Lower leg skin (tissue), 4 donors: ENCODE measurements around the gene DTX3L. TPM values are rescaled to one million over a fixed set of nuclear protein-coding genes. Genes with fewer than 3 reads are reported as not detected.

Experiments
- DNase-seq, 2 donors: peaks; one replicate each; pipeline ENCODE4 v3.0.0-alpha.2; 2019; ENCODE audit warnings: low spot score in 2 of 2
- H3K4me3 ChIP-seq: fragments of 200-600 bp; sonication (generic); 2 replicates; pipeline ENCODE4 v1.5.1; 2017; ENCODE audit warnings: mild to moderate bottlenecking, low read depth; ENCODE audit not compliant: poor library complexity, severe bottlenecking
- CTCF ChIP-seq, 3 donors: fragments of 450-650 bp; IDR thresholded peaks; one replicate each; pipeline ENCODE4 v1.5.1; 2016; ENCODE audit warnings: antibody characterized with exemption in 3 of 3, mild to moderate bottlenecking in 3 of 3, moderate library complexity in 2 of 3
- POLR2A ChIP-seq, 2 donors: fragments of 450-650 bp; IDR thresholded peaks; one replicate each; pipeline ENCODE4 v1.6.1; 2016 to 2017; ENCODE audit warnings: antibody characterized with exemption in 2 of 2, mild to moderate bottlenecking in 1 of 2, moderate library complexity in 1 of 2
- WGBS, 2 donors: methylation state at CpG; one replicate each; pipeline ENCODE4 v1.1.5; 2018; 5-methylcytosine and 5-hydroxymethylcytosine counted together
- intact Hi-C: fragments of 100-400 bp; cut with DNase I; formaldehyde crosslinking; loops from one replicate; pipeline ENCODE4 v1.15.0; 2023; ENCODE audit warnings: low total_unique reads
- total RNA-seq, 4 donors: library from RNA; depleted of rRNA; stranded (reverse); fragments of >200 nt; gene quantifications; one replicate each; pipeline ENCODE4 v1.1.0, GENCODE V29; 2016

Gene DTX3L
- total RNA-seq, 4 donors from 2014 or later, result 7.8 to 14.2 (median 9.4) TPM

- no peak overlapping the region for H3K4me3 ChIP-seq
- 67 to 72% methylated on average over 3 of the region's 3 CpGs for WGBS, 2 donors
- DNase-seq, result no peak
- intact Hi-C loops, result no loop called here
- no peak for TF ChIP-seq CTCF (IDR thresholded peaks at IDR 0.05)
- no peak for TF ChIP-seq POLR2A (IDR thresholded peaks at IDR 0.05)
Observed at GRCh38 chr3:122536632-122537001, 27.5 kb upstream of the DTX3L start.

DNA sequence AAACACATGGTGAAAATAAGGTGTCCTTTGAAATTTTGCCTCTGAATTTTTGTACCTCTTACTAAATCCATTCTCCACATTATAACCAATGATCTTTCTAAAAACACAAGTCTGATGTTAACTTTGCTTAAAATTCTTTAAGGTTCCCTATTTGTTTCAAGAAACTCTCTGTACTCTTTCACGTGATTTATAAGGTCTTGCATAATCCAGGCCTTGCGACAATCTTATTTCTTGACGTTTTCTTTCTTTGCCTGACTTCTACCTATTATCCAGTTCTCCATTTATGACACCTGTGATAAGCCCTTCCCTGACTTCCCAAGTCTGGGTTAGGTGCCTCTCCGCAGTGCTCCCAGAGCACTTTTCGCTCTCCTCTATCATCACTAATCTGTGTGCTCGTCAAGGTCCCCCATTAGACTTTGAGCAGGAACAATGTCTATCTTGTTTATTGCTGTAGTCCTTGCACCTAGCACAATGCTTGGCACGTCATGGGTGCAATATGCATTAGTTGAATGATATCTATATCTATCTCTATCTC, 25.1 kb upstream of the DTX3L start:
- H3K4me3 ChIP-seq, result no peak overlapping the region
- DNase-seq, result no peak
- TF ChIP-seq POLR2A (IDR thresholded peaks at IDR 0.05) (no peak), CTCF (IDR thresholded peaks at IDR 0.05) (no peak)
- WGBS, 2 donors, result 88 to 89% methylated on average over 7 of the region's 7 CpGs
- intact Hi-C loops, result no loop called here

DNA sequence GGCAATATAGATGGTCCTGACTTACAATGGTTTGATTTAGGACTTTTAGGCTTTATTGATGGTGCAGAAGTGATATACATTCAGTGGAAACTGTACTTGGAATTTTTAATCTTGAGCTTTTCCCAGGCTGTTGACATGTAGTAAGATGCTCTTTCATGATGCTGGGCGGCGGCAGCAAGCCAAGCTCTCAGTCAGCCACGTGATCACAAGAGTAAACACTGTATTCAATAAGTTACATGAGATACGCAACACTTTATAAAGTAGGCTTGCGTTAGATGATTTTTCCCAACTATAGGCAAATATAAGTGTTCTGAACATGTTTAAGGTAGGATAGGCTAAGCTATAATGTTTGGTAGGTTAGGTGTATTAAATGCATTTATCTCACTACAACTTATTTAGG, 18.0 kb upstream of the DTX3L start:
- WGBS, 2 donors, result 93 to 96% methylated on average over 5 of the region's 5 CpGs
- intact Hi-C loops, result no loop called here
- TF ChIP-seq CTCF (IDR thresholded peaks at IDR 0.05) (no peak), POLR2A (IDR thresholded peaks at IDR 0.05) (no peak)
- no peak for DNase-seq
- no peak overlapping the region for H3K4me3 ChIP-seq

DNA sequence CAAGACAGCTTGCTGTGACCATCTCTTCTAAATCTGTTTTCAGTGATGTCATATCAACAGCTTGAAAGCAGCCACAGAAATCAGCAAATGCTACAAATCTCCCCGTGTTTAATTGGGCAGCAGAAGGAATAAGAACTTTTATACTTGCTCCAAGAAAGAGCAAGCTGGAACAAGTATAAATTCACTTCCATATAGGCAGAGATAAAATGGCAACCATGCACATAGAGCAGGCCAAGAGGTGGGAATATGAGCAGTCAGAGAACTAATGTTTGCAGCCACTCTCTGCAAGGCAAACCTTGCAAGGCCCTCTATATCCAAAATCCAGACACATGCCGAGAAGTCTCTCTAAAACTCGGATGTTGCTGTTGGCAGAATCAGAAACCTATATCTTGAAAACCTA, 16.1 kb upstream of the DTX3L start:
- 65% methylated on average over 3 of the region's 3 CpGs for WGBS, 2 donors
- intact Hi-C loops, result no loop called here
- H3K4me3 ChIP-seq, result no peak overlapping the region
- no peak for TF ChIP-seq POLR2A (IDR thresholded peaks at IDR 0.05)
- no peak for DNase-seq

DNA sequence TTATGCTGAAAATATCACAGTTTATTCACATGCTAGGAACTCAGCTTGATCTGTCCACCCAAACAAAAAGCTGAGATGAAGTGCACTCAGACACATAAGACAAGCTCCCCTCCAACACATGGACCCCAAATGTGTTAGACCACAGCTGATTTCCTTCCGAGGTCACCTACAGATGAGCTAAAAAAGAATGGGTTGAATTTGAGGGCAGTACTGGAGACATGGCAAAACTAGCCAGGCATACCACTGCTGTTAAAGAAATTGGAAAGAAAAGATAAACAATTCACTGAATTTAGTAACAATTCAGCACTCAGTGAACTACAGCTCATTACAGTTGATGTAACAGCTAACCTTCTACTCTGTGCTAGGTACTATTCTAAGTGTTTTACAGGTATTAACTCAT, 15.5 kb upstream of the DTX3L start:
- intact Hi-C loops, result no loop called here
- DNase-seq, result no peak
- H3K4me3 ChIP-seq, result no peak overlapping the region
- 81 to 82% methylated on average over 1 of the region's 1 CpG for WGBS, 2 donors
- TF ChIP-seq CTCF (IDR thresholded peaks at IDR 0.05), result no peak
- no peak for TF ChIP-seq POLR2A (IDR thresholded peaks at IDR 0.05)

DNA sequence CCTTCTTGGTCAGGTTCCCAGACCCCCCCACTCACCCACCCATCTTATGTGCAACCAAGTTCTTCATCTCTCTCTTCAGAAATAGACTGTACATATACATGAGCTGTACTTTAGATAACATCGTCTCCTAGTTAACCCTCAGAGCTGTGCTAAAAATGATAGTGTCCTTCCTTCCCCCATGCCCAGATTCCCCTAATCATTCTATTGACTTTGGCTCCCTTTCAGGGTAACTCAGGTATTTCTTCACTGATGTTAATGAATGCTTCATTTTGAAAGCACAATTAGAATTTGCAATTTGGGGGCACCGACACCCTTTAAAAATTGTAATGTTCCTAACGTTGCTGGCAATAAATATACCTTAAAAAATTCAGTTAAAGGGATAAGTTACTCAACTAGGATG, 11.0 kb upstream of the DTX3L start:
- no peak for DNase-seq
- intact Hi-C loops, result no loop called here
- H3K4me3 ChIP-seq, result no peak overlapping the region
- no peak for TF ChIP-seq POLR2A (IDR thresholded peaks at IDR 0.05)
- TF ChIP-seq CTCF (IDR thresholded peaks at IDR 0.05), result no peak
- 62 to 79% methylated on average over 3 of the region's 3 CpGs for WGBS, 2 donors
